ENCODE data around the gene FBXO45. TPM values are rescaled to one million over a fixed set of nuclear protein-coding genes. Genes with fewer than 3 reads are reported as not detected.
A peak's percentile ranks its signal among the peaks of the same experiment; 100 is the strongest.

The FBXO45 gene
- total and polyA plus RNA-seq, 9 of the 15 experiments (the other 6 are each of a cell fraction or from before 2014, with no cell fraction given) = 15.2 to 52.8 (median 37.0) TPM

DNA sequence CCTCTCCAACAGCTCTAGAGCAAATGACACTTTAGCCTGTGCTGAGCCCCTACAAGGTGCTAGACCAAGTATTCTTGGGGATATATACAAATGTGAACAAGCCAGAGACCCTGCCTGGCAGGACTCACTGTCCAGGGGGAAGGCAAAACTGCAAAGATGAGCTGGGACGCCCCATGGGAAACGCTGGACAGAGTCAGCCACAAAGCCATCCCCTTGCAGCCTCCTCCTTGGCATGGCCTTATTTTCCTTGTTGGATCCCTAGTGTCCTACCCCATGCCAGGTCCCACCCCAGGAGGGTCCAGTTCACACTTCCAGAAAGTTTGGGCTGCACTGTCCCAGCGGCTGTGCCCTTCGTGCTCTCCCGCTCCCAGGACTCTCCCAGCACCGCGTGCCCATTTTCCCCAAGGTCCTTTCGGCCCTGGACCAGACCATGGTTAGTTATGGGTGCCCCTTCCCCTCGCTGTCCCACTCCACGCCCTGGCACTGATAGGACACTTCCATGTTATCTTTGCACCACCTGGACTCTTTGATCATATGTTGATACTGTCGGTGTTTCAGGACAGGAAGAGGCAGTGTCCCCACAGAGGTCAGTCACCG, 65.2 kb downstream of the FBXO45 start (continued):
- TF ChIP-seq, protein P1, sequence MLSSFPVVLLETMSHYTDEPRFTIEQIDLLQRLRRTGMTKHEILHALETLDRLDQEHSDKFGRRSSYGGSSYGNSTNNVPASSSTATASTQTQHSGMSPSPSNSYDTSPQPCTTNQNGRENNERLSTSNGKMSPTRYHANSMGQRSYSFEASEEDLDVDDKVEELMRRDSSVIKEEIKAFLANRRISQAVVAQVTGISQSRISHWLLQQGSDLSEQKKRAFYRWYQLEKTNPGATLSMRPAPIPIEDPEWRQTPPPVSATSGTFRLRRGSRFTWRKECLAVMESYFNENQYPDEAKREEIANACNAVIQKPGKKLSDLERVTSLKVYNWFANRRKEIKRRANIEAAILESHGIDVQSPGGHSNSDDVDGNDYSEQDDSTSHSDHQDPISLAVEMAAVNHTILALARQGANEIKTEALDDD (IDR thresholded peaks at IDR 0.05) = no peak
- no peak for TF ChIP-seq ZNF197 (CRISPR knock-in tag; IDR thresholded peaks at IDR 0.05; ENCODE audit: low read depth)
- no peak for TF ChIP-seq RAD21 (CRISPR knock-in tag; conservative IDR thresholded peaks at IDR 0.05 in 1 of 2, IDR thresholded peaks at IDR 0.05 in 1 of 2)
- no peak for TF ChIP-seq DNMT1 (IDR thresholded peaks at IDR 0.05)
- TF ChIP-seq, protein P2, sequence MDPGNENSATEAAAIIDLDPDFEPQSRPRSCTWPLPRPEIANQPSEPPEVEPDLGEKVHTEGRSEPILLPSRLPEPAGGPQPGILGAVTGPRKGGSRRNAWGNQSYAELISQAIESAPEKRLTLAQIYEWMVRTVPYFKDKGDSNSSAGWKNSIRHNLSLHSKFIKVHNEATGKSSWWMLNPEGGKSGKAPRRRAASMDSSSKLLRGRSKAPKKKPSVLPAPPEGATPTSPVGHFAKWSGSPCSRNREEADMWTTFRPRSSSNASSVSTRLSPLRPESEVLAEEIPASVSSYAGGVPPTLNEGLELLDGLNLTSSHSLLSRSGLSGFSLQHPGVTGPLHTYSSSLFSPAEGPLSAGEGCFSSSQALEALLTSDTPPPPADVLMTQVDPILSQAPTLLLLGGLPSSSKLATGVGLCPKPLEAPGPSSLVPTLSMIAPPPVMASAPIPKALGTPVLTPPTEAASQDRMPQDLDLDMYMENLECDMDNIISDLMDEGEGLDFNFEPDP (CRISPR knock-in tag; IDR thresholded peaks at IDR 0.05) = 0 out of 2 replicates have a peak, but pooled peaks have one; percentile 9
- TF ChIP-seq E2F3 (CRISPR knock-in tag; IDR thresholded peaks at IDR 0.05) = peak; percentile 72; the same call in 1 of the 2 replicates
- TF ChIP-seq ZC3H8 (IDR thresholded peaks at IDR 0.05) = no peak
- TF ChIP-seq ZNF431 (CRISPR knock-in tag; IDR thresholded peaks at IDR 0.05) = no peak
- TF ChIP-seq NR1H2 (CRISPR knock-in tag; IDR thresholded peaks at IDR 0.05) = no peak
- TF ChIP-seq SRSF1 (IDR thresholded peaks at IDR 0.05; ENCODE audit: low read depth, low read length) = no peak
- no peak for TF ChIP-seq PHB2 (IDR thresholded peaks at IDR 0.05; ENCODE audit: low read depth)
- TF ChIP-seq PPARD (CRISPR knock-in tag; IDR thresholded peaks at IDR 0.05) = no peak
- TF ChIP-seq ZNF347 (CRISPR knock-in tag; IDR thresholded peaks at IDR 0.05; ENCODE audit: low read depth) = no peak
- 0 out of 2 replicates have a peak, but pooled peaks have one; percentile 26 for TF ChIP-seq ZEB2 (IDR thresholded peaks at IDR 0.05)
- no peak for TF ChIP-seq RBM25 (IDR thresholded peaks at IDR 0.05; ENCODE audit: low read depth, low read length, severe bottlenecking)
- peak; percentile 70 for TF ChIP-seq SMAD4 (CRISPR knock-in tag; conservative IDR thresholded peaks at IDR 0.05)
- no peak for TF ChIP-seq NFATC3 (IDR thresholded peaks at IDR 0.05)
- 0 out of 2 replicates have a peak, but pooled peaks have one; percentile 23 for TF ChIP-seq POLR2A (conservative IDR thresholded peaks at IDR 0.05)
- no peak for TF ChIP-seq ZNF707 (CRISPR knock-in tag; conservative IDR thresholded peaks at IDR 0.05)
- TF ChIP-seq, protein P3, sequence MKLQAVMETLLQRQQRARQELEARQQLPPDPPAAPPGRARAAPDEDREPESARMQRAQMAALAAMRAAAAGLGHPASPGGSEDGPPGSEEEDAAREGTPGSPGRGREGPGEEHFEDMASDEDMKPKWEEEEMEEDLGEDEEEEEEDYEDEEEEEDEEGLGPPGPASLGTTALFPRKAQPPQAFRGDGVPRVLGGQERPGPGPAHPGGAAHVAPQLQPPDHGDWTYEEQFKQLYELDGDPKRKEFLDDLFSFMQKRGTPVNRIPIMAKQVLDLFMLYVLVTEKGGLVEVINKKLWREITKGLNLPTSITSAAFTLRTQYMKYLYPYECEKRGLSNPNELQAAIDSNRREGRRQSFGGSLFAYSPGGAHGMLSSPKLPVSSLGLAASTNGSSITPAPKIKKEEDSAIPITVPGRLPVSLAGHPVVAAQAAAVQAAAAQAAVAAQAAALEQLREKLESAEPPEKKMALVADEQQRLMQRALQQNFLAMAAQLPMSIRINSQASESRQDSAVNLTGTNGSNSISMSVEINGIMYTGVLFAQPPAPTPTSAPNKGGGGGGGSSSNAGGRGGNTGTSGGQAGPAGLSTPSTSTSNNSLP (IDR thresholded peaks at IDR 0.05; ENCODE audit: borderline replicate concordance, low read depth, low read length) = no peak
- TF ChIP-seq, protein P4, sequence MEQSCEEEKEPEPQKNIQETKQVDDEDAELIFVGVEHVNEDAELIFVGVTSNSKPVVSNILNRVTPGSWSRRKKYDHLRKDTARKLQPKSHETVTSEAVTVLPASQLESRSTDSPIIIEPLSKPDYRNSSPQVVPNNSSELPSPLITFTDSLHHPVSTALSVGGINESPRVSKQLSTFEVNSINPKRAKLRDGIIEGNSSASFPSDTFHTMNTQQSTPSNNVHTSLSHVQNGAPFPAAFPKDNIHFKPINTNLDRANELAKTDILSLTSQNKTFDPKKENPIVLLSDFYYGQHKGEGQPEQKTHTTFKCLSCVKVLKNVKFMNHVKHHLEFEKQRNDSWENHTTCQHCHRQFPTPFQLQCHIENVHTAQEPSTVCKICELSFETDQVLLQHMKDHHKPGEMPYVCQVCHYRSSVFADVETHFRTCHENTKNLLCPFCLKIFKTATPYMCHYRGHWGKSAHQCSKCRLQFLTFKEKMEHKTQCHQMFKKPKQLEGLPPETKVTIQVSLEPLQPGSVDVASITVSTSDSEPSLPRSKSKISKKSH (CRISPR knock-in tag; IDR thresholded peaks at IDR 0.05) = no peak
- no peak for TF ChIP-seq HNRNPK (IDR thresholded peaks at IDR 0.05; ENCODE audit: low read depth, low read length, poor library complexity, severe bottlenecking)
- no peak for TF ChIP-seq BRD9 (IDR thresholded peaks at IDR 0.05; ENCODE audit: low read depth, partially characterized antibody)
- peak; percentile 18; the same call in 1 of the 2 replicates for TF ChIP-seq ZNF175 (CRISPR knock-in tag; IDR thresholded peaks at IDR 0.05; ENCODE audit: low read depth)
- no peak for TF ChIP-seq ZNF12 (CRISPR knock-in tag; IDR thresholded peaks at IDR 0.05)
